HG03060 (cell line): ENCODE results near the gene SNTG2.

ENCODE experiments used
- ATAC-seq: cut with Tn5 transposase; IDR thresholded peaks from one replicate; pipeline ENCODE4 v1.9.1; 2021; ENCODE audit warnings: low read depth, moderate number of reproducible peaks; ENCODE audit not compliant: unreplicated experiment

The SNTG2 gene

DNA sequence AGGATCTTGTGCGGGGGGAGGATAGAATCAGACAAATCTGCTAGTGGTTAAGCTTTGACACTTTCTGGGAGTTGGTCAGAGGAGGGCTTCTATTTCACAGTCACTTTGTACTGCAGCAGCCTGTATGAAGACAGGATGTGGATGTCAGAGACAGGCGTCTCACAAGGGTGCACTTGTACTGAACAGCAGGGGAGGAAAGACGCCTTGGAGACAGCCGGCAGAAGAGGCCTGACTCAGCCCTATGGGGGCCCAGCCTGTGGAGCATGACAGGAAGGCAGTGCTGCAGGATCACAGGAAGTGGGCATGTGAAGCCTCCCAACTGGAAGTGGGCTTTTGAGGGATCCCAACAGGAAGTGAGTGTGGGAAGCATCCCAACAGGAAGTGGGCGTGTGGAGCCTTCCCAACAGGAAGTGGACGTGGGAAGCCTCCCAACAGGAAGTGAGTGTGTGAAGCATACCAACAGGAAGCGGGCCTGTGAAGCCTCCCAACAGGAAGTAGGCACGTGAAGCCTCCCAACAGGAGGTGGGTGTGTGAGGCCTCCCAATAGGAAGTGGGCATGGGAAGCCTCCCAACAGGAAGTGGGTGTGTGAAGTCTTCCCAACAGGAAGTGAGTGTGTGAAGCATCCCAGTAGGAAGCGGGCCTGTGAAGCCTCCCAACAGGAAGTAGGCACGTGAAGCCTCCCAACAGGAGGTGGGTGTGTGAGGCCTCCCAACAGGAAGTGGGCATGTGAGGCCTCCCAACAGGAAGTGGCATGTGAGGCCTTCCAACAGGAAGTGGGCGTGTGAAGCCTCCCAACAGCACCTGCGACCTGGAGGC, 212.3 kb downstream of the SNTG2 start:
- ATAC-seq = no peak

DNA sequence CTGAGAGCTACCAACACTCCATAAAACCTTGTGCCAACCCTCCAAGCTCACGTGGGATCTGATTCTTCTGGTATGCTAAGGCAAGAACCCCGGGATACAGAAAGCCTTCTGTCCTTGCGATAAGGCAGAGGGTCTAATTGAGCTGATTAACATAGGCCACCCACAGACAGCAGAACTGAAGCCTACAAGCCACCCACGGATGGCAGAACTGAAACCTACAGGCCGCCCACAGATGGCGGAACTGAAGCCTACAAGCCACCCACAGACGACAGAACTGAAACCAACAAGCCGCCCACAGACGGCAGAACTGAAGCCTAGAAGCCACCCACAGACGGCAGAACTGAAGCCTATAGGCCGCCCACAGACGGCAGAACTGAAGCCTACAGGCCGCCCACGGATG, 216.3 kb downstream of the SNTG2 start:
- ATAC-seq = no peak

- no peak for ATAC-seq
Observed at GRCh38 chr2:1168846-1169245, 218.2 kb downstream of the SNTG2 start.

DNA sequence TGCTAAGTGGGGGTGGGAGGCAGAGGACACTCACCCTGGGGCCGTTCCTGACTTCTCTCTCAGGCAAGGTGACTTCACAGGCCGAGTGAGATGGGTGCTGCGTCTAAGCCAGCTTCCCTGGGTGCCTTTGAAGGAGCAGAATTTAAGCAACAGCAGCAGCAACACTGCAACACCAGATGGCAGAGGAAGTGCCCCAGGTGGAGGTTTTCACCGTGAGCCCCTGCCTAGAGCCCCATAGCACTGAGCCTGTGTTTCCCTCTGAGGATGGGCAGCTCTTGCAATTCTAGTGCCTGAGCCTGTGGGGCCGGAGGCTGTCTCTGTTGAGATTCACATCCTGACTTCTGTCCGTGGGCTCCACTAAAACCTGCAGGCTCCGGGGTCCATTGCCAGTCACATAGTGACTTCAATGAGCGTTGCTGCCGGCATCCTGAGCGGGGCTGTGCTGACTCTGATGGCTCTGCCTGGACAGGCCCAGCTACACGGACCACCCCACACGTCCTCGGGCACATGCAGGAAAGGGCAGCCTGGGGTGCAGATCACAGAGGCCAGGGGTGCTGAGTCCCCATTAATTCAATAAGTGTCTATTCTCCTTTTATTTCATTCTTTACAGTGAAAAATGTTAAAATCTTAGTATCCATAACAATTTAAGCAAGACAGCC, 218.8 kb downstream of the SNTG2 start:
- no peak for ATAC-seq

DNA sequence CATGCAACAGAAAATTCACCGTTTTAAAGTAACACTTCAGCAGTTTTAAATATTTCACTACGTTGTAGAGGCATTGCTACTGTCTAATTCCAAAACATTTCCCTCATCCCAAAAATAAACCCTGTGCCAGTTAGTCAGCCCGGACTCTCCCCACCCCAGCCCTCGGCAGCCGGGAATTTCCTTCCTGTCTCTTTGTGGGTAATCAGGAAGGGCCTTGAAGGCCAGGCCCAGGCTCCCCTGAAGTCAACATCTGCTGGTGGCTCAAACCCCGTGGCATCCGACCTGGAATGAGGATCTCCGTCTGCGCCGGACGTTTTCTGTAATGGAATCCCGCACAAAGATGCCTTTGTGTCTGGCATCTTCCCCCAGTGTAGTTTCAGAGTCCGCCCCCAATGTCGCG, 219.6 kb downstream of the SNTG2 start:
- no peak for ATAC-seq

DNA sequence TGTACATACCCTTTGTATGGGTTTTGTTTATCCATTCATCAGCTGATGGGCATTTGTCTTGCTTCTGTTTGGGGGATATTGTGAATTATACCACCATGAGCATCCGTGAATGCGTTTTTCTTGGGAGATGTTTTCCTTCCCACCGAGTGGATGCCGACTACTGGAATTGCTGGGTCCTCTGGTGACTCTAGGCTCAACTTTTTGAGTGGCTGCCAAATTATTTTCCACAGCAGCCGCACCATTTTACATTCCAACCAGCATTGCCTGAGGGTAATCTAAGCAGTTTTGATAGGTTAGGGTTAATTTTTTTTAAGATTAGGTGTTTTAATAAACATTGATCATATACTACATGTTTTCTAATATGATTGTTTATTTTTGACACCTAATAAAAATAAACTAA, 220.1 kb downstream of the SNTG2 start:
- ATAC-seq = no peak

DNA sequence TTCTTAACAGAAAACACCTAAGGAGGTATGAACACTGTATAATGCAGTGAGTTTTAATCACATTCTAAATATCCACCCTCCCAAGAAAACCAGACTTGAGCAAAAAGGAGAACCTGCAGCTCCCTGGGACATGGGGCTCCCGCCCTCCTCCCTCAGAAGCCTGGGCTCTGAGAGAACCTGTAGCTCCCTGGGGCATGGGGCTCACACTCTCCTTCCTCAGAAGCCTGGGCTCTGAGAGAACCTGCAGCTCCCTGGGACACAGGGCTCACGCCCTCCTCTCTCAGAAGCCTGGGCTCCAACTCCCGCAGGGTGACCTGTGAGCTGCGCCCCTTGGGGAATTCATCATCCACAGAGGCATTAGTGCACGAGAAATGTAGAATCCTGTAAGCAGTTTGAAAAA, 222.9 kb downstream of the SNTG2 start:
- no peak for ATAC-seq

GRCh38 chr2:1181893-1182292, 231.2 kb downstream of the SNTG2 start:
- ATAC-seq = no peak

DNA sequence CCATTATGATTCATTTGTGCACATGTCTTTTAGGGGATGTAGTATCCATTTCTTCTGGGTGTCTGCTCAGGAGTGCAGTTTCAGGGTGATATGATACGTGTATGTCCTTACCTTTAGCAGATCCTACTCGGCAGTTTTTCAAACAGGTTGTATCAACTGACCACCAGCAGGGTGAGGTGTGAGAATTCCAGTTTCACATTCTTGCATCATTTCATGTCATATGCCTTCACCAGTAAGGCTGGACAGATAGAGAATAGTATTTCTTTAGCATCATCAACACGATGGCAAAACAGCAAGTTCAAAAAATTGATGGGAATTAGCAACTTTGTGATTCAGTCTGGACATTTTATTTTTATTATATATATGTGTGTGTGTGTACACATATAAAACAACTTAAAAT, 232.7 kb downstream of the SNTG2 start:
- ATAC-seq = no peak

- ATAC-seq = no peak
Observed at GRCh38 chr2:1186421-1186820, 235.8 kb downstream of the SNTG2 start.

DNA sequence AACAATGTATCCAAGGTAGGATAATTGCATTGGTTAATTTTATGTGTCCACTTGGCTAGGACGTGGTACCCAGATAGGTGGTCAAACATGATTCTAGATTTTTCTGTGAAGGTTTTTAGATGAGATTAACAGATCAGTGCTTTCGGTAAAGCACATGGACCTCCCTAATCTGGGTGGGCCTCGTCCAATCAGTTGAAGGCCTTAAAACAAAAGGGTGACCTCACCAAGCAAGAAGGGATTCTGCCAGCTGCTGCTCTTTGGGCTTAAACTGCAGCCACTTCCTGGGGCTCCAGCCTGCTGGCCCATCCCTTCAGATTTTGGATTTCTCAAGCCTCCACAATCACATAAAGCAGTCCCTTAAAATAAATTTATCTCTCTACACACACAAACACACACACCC, 236.5 kb downstream of the SNTG2 start:
- no peak for ATAC-seq

GRCh38 chr2:1192121-1192520, 241.5 kb downstream of the SNTG2 start:
- ATAC-seq = no peak

GRCh38 chr2:1193801-1194200, 243.2 kb downstream of the SNTG2 start:
- ATAC-seq = no peak

DNA sequence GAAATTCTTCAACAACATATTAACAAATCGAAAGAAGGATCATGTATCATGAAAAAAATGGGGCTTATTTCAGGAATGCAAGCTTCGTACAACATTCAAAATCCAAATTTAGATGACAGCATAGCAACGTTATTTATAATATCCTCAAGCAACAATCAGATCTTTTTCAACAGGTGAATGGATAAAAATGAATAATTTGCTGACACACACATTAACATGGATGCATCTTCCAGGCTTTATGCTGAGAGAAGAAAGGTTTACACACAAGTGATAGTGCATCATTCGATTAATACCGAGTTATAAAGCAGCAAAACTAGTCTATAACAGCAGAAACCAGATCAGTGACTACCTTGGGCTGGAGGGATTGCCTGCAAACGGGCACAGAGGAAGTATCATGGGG, 253.1 kb downstream of the SNTG2 start:
- ATAC-seq = no peak

DNA sequence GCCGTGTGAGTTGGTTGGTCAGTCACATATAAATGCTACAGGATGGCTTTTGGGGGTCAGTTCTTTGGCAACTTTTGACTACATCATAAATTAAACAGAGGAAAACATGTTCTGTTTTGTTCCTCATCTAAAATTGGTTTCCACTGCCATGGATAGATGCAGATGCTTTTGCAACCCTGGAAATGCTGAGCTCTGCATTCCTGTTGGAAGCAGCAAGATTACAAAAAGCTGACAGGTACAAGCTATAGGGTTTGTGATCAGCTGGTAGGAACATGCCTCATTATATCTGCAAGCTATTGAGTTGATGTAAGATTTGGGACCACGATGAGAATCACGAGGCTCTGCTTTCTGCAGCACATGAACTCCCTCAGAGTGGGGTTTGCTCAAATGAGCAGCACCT, 255.2 kb downstream of the SNTG2 start:
- no peak for ATAC-seq

- ATAC-seq = no peak
Observed at GRCh38 chr2:1207962-1208510, 257.4 kb downstream of the SNTG2 start.

- ATAC-seq = no peak
Observed at GRCh38 chr2:1208522-1208921, 257.9 kb downstream of the SNTG2 start.

GRCh38 chr2:1209246-1209645, 258.6 kb downstream of the SNTG2 start:
- no peak for ATAC-seq

DNA sequence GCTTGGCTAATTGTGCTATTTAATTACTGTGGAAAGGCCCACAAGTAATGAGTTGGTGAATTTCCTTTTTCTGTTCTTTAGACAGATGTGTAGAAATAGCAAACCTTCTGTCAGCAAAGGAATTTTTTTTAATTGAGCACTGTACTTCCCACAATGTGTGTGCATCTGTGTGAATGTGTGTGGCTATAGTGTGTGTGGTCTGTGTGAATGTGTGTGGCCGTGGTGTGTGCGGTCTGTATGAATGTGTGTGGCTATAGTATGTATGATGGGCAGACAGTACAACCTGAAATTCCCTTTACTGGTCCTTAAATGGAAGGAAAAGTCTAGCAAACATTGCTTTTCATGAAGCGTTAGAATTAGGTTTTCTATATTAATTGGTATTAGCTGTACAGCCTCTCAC, 259.1 kb downstream of the SNTG2 start:
- ATAC-seq = no peak

DNA sequence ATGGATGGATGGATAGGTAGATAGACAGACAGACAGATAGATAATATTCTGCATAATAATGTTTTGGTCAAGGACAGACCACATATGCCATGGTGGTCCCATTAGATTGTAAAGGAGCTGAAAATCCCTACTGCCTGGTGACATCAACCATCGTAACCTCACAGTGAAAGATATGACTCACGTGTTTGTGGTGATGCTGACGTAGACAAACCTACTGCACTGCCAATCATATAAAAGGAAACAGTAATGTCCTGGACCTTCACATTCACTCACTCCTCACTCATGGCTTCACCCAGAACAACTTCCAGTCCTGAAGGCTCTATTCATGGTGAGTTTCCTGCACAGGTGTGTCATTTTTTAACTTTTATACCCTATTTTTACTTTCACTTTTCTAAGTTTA, 259.7 kb downstream of the SNTG2 start:
- ATAC-seq = no peak

DNA sequence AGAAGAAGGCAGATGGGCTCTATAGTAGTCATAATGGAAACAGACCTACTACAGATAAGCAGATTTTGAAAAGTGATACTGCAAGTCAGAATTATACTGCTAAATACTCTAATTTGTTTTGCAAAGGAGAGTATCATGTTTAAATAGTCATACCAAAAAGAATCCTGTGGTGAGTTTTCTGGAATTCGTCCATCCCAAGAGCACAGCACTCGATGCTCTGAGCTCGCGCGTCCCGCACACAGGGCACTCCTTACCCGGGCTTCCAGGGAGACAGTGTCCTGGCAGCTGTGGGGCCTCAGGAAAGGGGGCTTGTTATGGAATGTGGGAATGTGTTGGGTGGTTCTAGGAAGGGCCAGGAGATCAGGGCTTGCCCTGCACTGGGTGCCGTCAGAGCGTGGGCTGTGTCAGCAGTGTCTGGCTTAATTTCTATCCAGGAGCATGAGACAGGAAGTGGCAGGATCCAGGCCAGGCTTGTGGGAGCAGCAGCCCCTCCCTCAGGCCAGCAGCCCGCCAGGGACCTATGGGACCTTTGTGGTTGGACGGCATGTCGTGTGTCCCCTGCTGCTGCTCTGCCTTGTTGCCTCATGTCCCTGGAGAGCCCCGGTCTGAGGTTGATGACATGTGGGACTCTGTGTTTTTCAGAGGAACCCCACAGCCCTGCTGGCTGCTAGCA, 269.4 kb downstream of the SNTG2 start:
- ATAC-seq = no peak
